NCI-H1105 (cell line): ENCODE results near the gene REEP5.

Experiments
- DNase-seq: peaks from one replicate; lab custom pipeline; 2025; lab: John Stamatoyannopoulos, UW

The REEP5 gene

GRCh38 chr5:112833971-112834370 is 88.1 kb downstream of the REEP5 start:
- no peak for DNase-seq

- no peak for DNase-seq
These were observed 91.6 kb downstream of the REEP5 start for GRCh38 chr5:112830378-112830777.
